H9 (cell line): Measurements from ENCODE around the gene MYOCD. TPM values are rescaled to one million over a fixed set of nuclear protein-coding genes. Genes with fewer than 3 reads are reported as not detected.

ENCODE experiments used
- DNase-seq: peaks from one replicate; pipeline ENCODE4 v3.0.0-alpha.2; 2017
- H2AFZ ChIP-seq: one replicate; pipeline ENCODE4 v1.6.1; 2013; ENCODE audit warnings: mild to moderate bottlenecking, low read length, control low read depth, moderate library complexity
- H2AK5ac ChIP-seq: 2 replicates; pipeline ENCODE4 v1.6.1; 2013; ENCODE audit warnings: low read length, control low read depth, mixed read lengths; ENCODE audit not compliant: insufficient read length
- H2BK120ac ChIP-seq: one replicate; pipeline ENCODE4 v1.6.1; 2013; ENCODE audit warnings: low read depth, mild to moderate bottlenecking, low read length, control low read depth, inconsistent platforms; ENCODE audit not compliant: poor library complexity, severe bottlenecking
- H2BK12ac ChIP-seq: 2 replicates; pipeline ENCODE4 v1.6.1; 2013; ENCODE audit warnings: low read length, control low read depth, mixed read lengths, low read depth; ENCODE audit not compliant: insufficient read length
- H2BK15ac ChIP-seq: 2 replicates; pipeline ENCODE4 v1.6.1; 2013; ENCODE audit warnings: low read depth, low read length, control low read depth
- H2BK20ac ChIP-seq: one replicate; pipeline ENCODE4 v1.6.1; 2013; ENCODE audit warnings: low read depth, mild to moderate bottlenecking, low read length, control low read depth, inconsistent platforms; ENCODE audit not compliant: poor library complexity, severe bottlenecking
- H2BK5ac ChIP-seq: 2 replicates; pipeline ENCODE4 v1.6.1; 2013; ENCODE audit warnings: low read length, control low read depth, mixed read lengths; ENCODE audit not compliant: insufficient read length
- H3K14ac ChIP-seq: 2 replicates; pipeline ENCODE4 v1.6.1; 2013; ENCODE audit warnings: low read length, control low read depth; ENCODE audit not compliant: insufficient read depth
- H3K18ac ChIP-seq: 2 replicates; pipeline ENCODE4 v1.6.1; 2013; ENCODE audit warnings: low read depth, mild to moderate bottlenecking, mixed read lengths, low read length, control low read depth; ENCODE audit not compliant: insufficient read length
- H3K23ac ChIP-seq: 2 replicates; pipeline ENCODE4 v1.6.1; 2013; ENCODE audit warnings: low read length, control low read depth, mixed read lengths, low read depth; ENCODE audit not compliant: insufficient read length
- H3K23me2 ChIP-seq: 2 replicates; pipeline ENCODE4 v1.6.1; 2013; ENCODE audit warnings: low read depth, mild to moderate bottlenecking, mixed read lengths, low read length, control low read depth; ENCODE audit not compliant: insufficient read length, poor library complexity, severe bottlenecking
- H3K27ac ChIP-seq: 2 replicates; pipeline ENCODE4 v1.5.1; 2013; ENCODE audit warnings: low read length, control low read depth, mixed read lengths, low read depth; ENCODE audit not compliant: insufficient read length
- H3K27me3 ChIP-seq: 2 replicates; pipeline ENCODE4 v1.6.1; 2013; ENCODE audit warnings: low read length, control low read depth, inconsistent platforms; ENCODE audit not compliant: insufficient read depth
- H3K4ac ChIP-seq: 2 replicates; pipeline ENCODE4 v1.6.1; 2013; ENCODE audit warnings: low read depth, mild to moderate bottlenecking, control low read depth, inconsistent platforms, low read length, moderate library complexity
- H3K4me1 ChIP-seq: 2 replicates; pipeline ENCODE4 v1.6.1; 2013; ENCODE audit warnings: low read length, control low read depth, inconsistent platforms; ENCODE audit not compliant: insufficient read depth
- H3K4me2 ChIP-seq: 2 replicates; pipeline ENCODE4 v1.6.1; 2013; ENCODE audit warnings: low read length, control low read depth, mixed read lengths; ENCODE audit not compliant: insufficient read length, insufficient read depth
- H3K56ac ChIP-seq: 2 replicates; pipeline ENCODE4 v1.6.1; 2013; ENCODE audit warnings: low read depth, mild to moderate bottlenecking, mixed read lengths, low read length, control low read depth; ENCODE audit not compliant: insufficient read length
- H3K79me1 ChIP-seq: 2 replicates; pipeline ENCODE4 v1.6.1; 2013; ENCODE audit warnings: low read depth, mild to moderate bottlenecking, moderate library complexity, low read length, control low read depth, inconsistent platforms; ENCODE audit not compliant: insufficient read depth, poor library complexity, severe bottlenecking
- H3K79me2 ChIP-seq: 2 replicates; pipeline ENCODE4 v1.6.1; 2013; ENCODE audit warnings: low read length, control low read depth, inconsistent platforms; ENCODE audit not compliant: insufficient read depth
- H3K9ac ChIP-seq: 2 replicates; pipeline ENCODE4 v1.6.1; 2013; ENCODE audit warnings: low read length, control low read depth, mixed read lengths; ENCODE audit not compliant: insufficient read length; ENCODE audit errors: extremely low read depth
- H3K9me3 ChIP-seq: one replicate; pipeline ENCODE4 v1.6.1; 2013; ENCODE audit warnings: low read depth, low read length, inconsistent platforms; ENCODE audit not compliant: control insufficient read depth
- H3T11ph ChIP-seq: one replicate; pipeline ENCODE4 v1.6.1; 2013; ENCODE audit warnings: mild to moderate bottlenecking, low read length, control low read depth, inconsistent platforms
- H4K20me1 ChIP-seq: one replicate; pipeline ENCODE4 v1.6.1; 2013; ENCODE audit not compliant: control insufficient read depth, insufficient read length, insufficient read depth
- H4K5ac ChIP-seq: 2 replicates; pipeline ENCODE4 v1.6.1; 2013; ENCODE audit warnings: low read depth, mild to moderate bottlenecking, mixed read lengths, low read length, control low read depth; ENCODE audit not compliant: insufficient read length
- H4K8ac ChIP-seq: replicated peaks from 2 replicates; pipeline ENCODE4 v1.6.1; 2013; ENCODE audit warnings: low read length, control low read depth, mixed read lengths, low read depth; ENCODE audit not compliant: insufficient read length
- H4K91ac ChIP-seq: 2 replicates; pipeline ENCODE4 v1.6.1; 2013; ENCODE audit warnings: low read depth, mild to moderate bottlenecking, moderate library complexity, mixed read lengths, low read length, control low read depth; ENCODE audit not compliant: insufficient read length
- H3K27ac Mint-ChIP-seq, 3 experiments: 2 replicates in 2 of 3; 3 replicates in 1 of 3; pipeline ENCODE4 v1.8.0; 2020 to 2021; ENCODE audit warnings: mixed read lengths in 3 of 3, mild to moderate bottlenecking in 1 of 3, moderate library complexity in 1 of 3
- H3K27me3 Mint-ChIP-seq: 2 replicates; pipeline ENCODE4 v1.8.0; 2021; ENCODE audit warnings: low read depth, mild to moderate bottlenecking, moderate library complexity, mixed read lengths
- H3K36me3 Mint-ChIP-seq, 3 experiments: 2 replicates in 2 of 3; 3 replicates in 1 of 3; pipeline ENCODE4 v1.8.0; 2020 to 2021; ENCODE audit warnings: low read depth in 3 of 3, mixed read lengths in 3 of 3; ENCODE audit not compliant: insufficient read depth in 1 of 3
- H3K4me1 Mint-ChIP-seq, 2 experiments: 2 replicates each; pipeline ENCODE4 v1.8.0; 2020; ENCODE audit warnings: mixed read lengths in 2 of 2
- H3K4me3 Mint-ChIP-seq, 2 experiments: 2 replicates in 1 of 2; 3 replicates in 1 of 2; pipeline ENCODE4 v1.8.0; 2020 to 2021; ENCODE audit warnings: mild to moderate bottlenecking in 2 of 2, mixed read lengths in 2 of 2, moderate library complexity in 1 of 2
- H3K9me3 Mint-ChIP-seq, 2 experiments: 2 replicates in 1 of 2; 3 replicates in 1 of 2; pipeline ENCODE4 v1.8.0; 2020; ENCODE audit warnings: mild to moderate bottlenecking in 2 of 2, mixed read lengths in 2 of 2, moderate library complexity in 1 of 2
- CTCF ChIP-seq: fragments of 200-600 bp; sonication (generic); conservative IDR thresholded peaks from 3 replicates; pipeline ENCODE4 v1.8.0; 2021; ENCODE audit warnings: antibody characterized with exemption, mild to moderate bottlenecking
- WGBS: extraction: QIAGEN DNeasy Blood & Tissue Kit; methylation state at CpG from one replicate; pipeline ENCODE4 v1.1.7; 2013; ENCODE audit warnings: missing lambda C conversion rate, low lambda C conversion rate, mixed read lengths; ENCODE audit not compliant: insufficient read length; ENCODE audit errors: extremely low coverage; 5-methylcytosine and 5-hydroxymethylcytosine counted together
- total RNA-seq: library from RNA; stranded (reverse); gene quantifications from 2 replicates; pipeline ENCODE4 v1.2.1, GENCODE V29; 2021

Gene MYOCD
- total RNA-seq, 1 experiment from 2014 or later: 0.17 TPM

GRCh38 chr17:12765548-12765947, 99.9 kb downstream of the MYOCD start:
- H2BK5ac ChIP-seq: no peak overlapping the region
- H4K20me1 ChIP-seq: no peaks in the 10 kb centered on the region
- Mint-ChIP-seq H3K27ac (no peak overlapping the region), H3K4me3 (no peak overlapping the region), H3K9me3 (peaks cover 0 to 3% of the 10 kb centered on the region in 2 experiments; a peak in 1 of 5 replicates), H3K4me1 (no peaks in the 10 kb centered on the region; a peak in 1 of 4 replicates), H3K27me3 (peaks cover 2% of the 10 kb centered on the region; the same call in 1 of the 2 replicates), H3K36me3 (no peaks in the 10 kb centered on the region)
- TF ChIP-seq CTCF: no peak
- no peaks in the 10 kb centered on the region for H3K23me2 ChIP-seq
- H3K9me3 ChIP-seq: no peaks in the 10 kb centered on the region
- H2BK15ac ChIP-seq: no peak overlapping the region
- H3K27ac ChIP-seq: no peak overlapping the region
- no peak overlapping the region for H2AK5ac ChIP-seq
- H3K79me2 ChIP-seq: no peaks in the 10 kb centered on the region
- H3K18ac ChIP-seq: no peak overlapping the region
- H3K14ac ChIP-seq: no peak overlapping the region
- H3K4me2 ChIP-seq: no peak overlapping the region
- WGBS: no CpG with 5 or more reads among the region's 6 CpGs
- no peak overlapping the region for H4K8ac ChIP-seq
- H4K5ac ChIP-seq: no peak overlapping the region
- no peak overlapping the region for H2AFZ ChIP-seq
- no peak overlapping the region for H2BK12ac ChIP-seq
- no peak overlapping the region for H3K23ac ChIP-seq
- H3K4ac ChIP-seq: no peak overlapping the region
- no peak overlapping the region for H3T11ph ChIP-seq
- DNase-seq: no peak
- no peaks in the 10 kb centered on the region for H3K27me3 ChIP-seq
- H3K79me1 ChIP-seq: no peaks in the 10 kb centered on the region
- H4K91ac ChIP-seq: no peak overlapping the region
- H3K9ac ChIP-seq: no peak overlapping the region
- no peak overlapping the region for H3K56ac ChIP-seq
- H3K4me1 ChIP-seq: no peaks in the 10 kb centered on the region
- H2BK20ac ChIP-seq: no peak overlapping the region
- no peak overlapping the region for H2BK120ac ChIP-seq
